Measurements from ENCODE around the gene B4GALNT1.
"Not testable (repeated sequence)": the region's sequence is repeated elsewhere in the genome, so short reads cannot be mapped to it uniquely, and the experiment has no call there.

Gene B4GALNT1

GRCh38 chr12:57618966-57619433 lies 14.0 kb downstream of the B4GALNT1 start:
- H3K4me3 ChIP-seq (replicated peaks; ENCODE audit: low read depth, low read length) = no peak overlapping the region
- no peak for DNase-seq (ENCODE audit: extremely low read depth, low read depth)
- no peak for TF ChIP-seq CTCF (IDR thresholded peaks at IDR 0.05; ENCODE audit: low read depth, low read length, missing control alignments)

GRCh38 chr12:57618431-57618830 lies 14.6 kb downstream of the B4GALNT1 start:
- DNase-seq (ENCODE audit: extremely low read depth, low read depth) = not testable (repeated sequence)

GRCh38 chr12:57617942-57618341 lies 15.1 kb downstream of the B4GALNT1 start:
- no peak overlapping the region for H3K4me3 ChIP-seq (replicated peaks; ENCODE audit: low read depth, low read length)
- no peak for TF ChIP-seq CTCF (IDR thresholded peaks at IDR 0.05; ENCODE audit: low read depth, low read length, missing control alignments)
- DNase-seq (ENCODE audit: extremely low read depth, low read depth) = no peak

More at GRCh38 chr12:57618431-57618830, 14.6 kb downstream of the B4GALNT1 start:
- not testable (repeated sequence) for H3K4me3 ChIP-seq (replicated peaks; ENCODE audit: low read depth, low read length)

- no peak for TF ChIP-seq CTCF (IDR thresholded peaks at IDR 0.05; ENCODE audit: low read depth, low read length, missing control alignments)
- no peak overlapping the region for H3K4me3 ChIP-seq (replicated peaks; ENCODE audit: low read depth, low read length)
- DNase-seq (ENCODE audit: extremely low read depth, low read depth) = no peak
Observed at GRCh38 chr12:57616383-57617101, 16.5 kb downstream of the B4GALNT1 start.

GRCh38 chr12:57615637-57616036 lies 17.4 kb downstream of the B4GALNT1 start:
- DNase-seq (ENCODE audit: extremely low read depth, low read depth) = no peak
- H3K4me3 ChIP-seq (replicated peaks; ENCODE audit: low read depth, low read length) = no peak overlapping the region
- TF ChIP-seq CTCF (IDR thresholded peaks at IDR 0.05; ENCODE audit: low read depth, low read length, missing control alignments) = no peak

- TF ChIP-seq CTCF (IDR thresholded peaks at IDR 0.05; ENCODE audit: low read depth, low read length, missing control alignments) = no peak
- no peak for DNase-seq (ENCODE audit: extremely low read depth, low read depth)
- H3K4me3 ChIP-seq (replicated peaks; ENCODE audit: low read depth, low read length) = no peak overlapping the region
Observed at GRCh38 chr12:57614948-57615500, 18.0 kb downstream of the B4GALNT1 start.

GRCh38 chr12:57614178-57614947 lies 18.6 kb downstream of the B4GALNT1 start:
- DNase-seq (ENCODE audit: extremely low read depth, low read depth) = no peak
- no peak for TF ChIP-seq CTCF (IDR thresholded peaks at IDR 0.05; ENCODE audit: low read depth, low read length, missing control alignments)
- no peak overlapping the region for H3K4me3 ChIP-seq (replicated peaks; ENCODE audit: low read depth, low read length)
